ENCODE measurements around the gene CIC. TPM values are rescaled to one million over a fixed set of nuclear protein-coding genes. Genes with fewer than 3 reads are reported as not detected.
"Not testable (repeated sequence)": the region's sequence is repeated elsewhere in the genome, so short reads cannot be mapped to it uniquely, and the experiment has no call there.

Gene CIC
- total RNA-seq, 2 experiments from 2014 or later = 114 to 119 TPM

- H3K4me3 ChIP-seq (ENCODE audit: low read length) = no peak overlapping the region
- no peaks in the 10 kb centered on the region for H3K27me3 ChIP-seq (ENCODE audit: control insufficient read depth in 1 of 2, insufficient read depth in 2 of 2, low read length in 2 of 2)
- ATAC-seq (ENCODE audit: poor library complexity) (no peak), DNase-seq (no peak)
- intact Hi-C loops (cut with DNase I, micrococcal nuclease) = no loop called here
- H3K27ac ChIP-seq (ENCODE audit: low read depth in 1 of 2, low read length in 2 of 2) = no peak overlapping the region
- H3K36me3 ChIP-seq (ENCODE audit: insufficient read depth, low read length) = peaks cover 2% of the 10 kb centered on the region
- Mint-ChIP-seq H3K36me3 (ENCODE audit: low read depth) (no peaks in the 10 kb centered on the region), H3K9me3 (no peaks in the 10 kb centered on the region), H3K4me3 (no peak overlapping the region), H3K27me3 (no peaks in the 10 kb centered on the region), H3K4me1 (ENCODE audit: low read depth) (no peaks in the 10 kb centered on the region), H3K27ac (no peak overlapping the region)
- no peak for TF ChIP-seq CTCF (IDR thresholded peaks at IDR 0.05)
- POLR2A ChIA-PET = no interaction called here
- no peaks in the 10 kb centered on the region for H3K9me3 ChIP-seq (ENCODE audit: control insufficient read depth in 1 of 2, insufficient read depth in 1 of 2, low read length in 2 of 2)
- CTCF ChIA-PET = no interaction called here
- H3K4me1 ChIP-seq (ENCODE audit: insufficient read depth, low read length) = no peaks in the 10 kb centered on the region
These were observed 65.8 kb downstream of the CIC start for GRCh38 chr19:42334697-42335373.

GRCh38 chr19:42335374-42335936, 66.4 kb downstream of the CIC start:
- H3K27me3 ChIP-seq (ENCODE audit: control insufficient read depth in 1 of 2, insufficient read depth in 2 of 2, low read length in 2 of 2) = no peaks in the 10 kb centered on the region
- POLR2A ChIA-PET = no interaction called here
- no peak for ATAC-seq (ENCODE audit: poor library complexity)
- H3K9me3 Mint-ChIP-seq = no peaks in the 10 kb centered on the region
- H3K36me3 Mint-ChIP-seq (ENCODE audit: low read depth) = no peaks in the 10 kb centered on the region
- no peaks in the 10 kb centered on the region for H3K4me1 Mint-ChIP-seq (ENCODE audit: low read depth)
- intact Hi-C loops (cut with DNase I, micrococcal nuclease) = no loop called here
- no peaks in the 10 kb centered on the region for H3K9me3 ChIP-seq (ENCODE audit: control insufficient read depth in 1 of 2, insufficient read depth in 1 of 2, low read length in 2 of 2)
- H3K4me3 ChIP-seq (ENCODE audit: low read length) = no peak overlapping the region
- CTCF ChIA-PET = no interaction called here
- no peak overlapping the region for H3K27ac Mint-ChIP-seq
- H3K27me3 Mint-ChIP-seq = no peaks in the 10 kb centered on the region
- H3K36me3 ChIP-seq (ENCODE audit: insufficient read depth, low read length) = peaks cover 2% of the 10 kb centered on the region
- no peak for DNase-seq
- H3K27ac ChIP-seq (ENCODE audit: low read depth in 1 of 2, low read length in 2 of 2) = no peak overlapping the region
- no peak for TF ChIP-seq CTCF (IDR thresholded peaks at IDR 0.05)
- H3K4me1 ChIP-seq (ENCODE audit: insufficient read depth, low read length) = no peaks in the 10 kb centered on the region
- no peak overlapping the region for H3K4me3 Mint-ChIP-seq

GRCh38 chr19:42335971-42336370, 66.9 kb downstream of the CIC start:
- H3K4me1 Mint-ChIP-seq (ENCODE audit: low read depth) = no peaks in the 10 kb centered on the region
- Histone ChIP-seq H3K9me3 (ENCODE audit: control insufficient read depth in 1 of 2, insufficient read depth in 1 of 2, low read length in 2 of 2) (no peaks in the 10 kb centered on the region), H3K4me1 (ENCODE audit: insufficient read depth, low read length) (no peaks in the 10 kb centered on the region), H3K36me3 (ENCODE audit: insufficient read depth, low read length) (peaks cover 2% of the 10 kb centered on the region), H3K27ac (ENCODE audit: low read depth in 1 of 2, low read length in 2 of 2) (no peak overlapping the region), H3K27me3 (ENCODE audit: control insufficient read depth in 1 of 2, insufficient read depth in 2 of 2, low read length in 2 of 2) (no peaks in the 10 kb centered on the region), H3K4me3 (ENCODE audit: low read length) (no peak overlapping the region)
- H3K27ac Mint-ChIP-seq = no peak overlapping the region
- ATAC-seq (ENCODE audit: poor library complexity) (no peak), DNase-seq (no peak)
- CTCF ChIA-PET = no interaction called here
- no peaks in the 10 kb centered on the region for H3K9me3 Mint-ChIP-seq
- no peaks in the 10 kb centered on the region for H3K27me3 Mint-ChIP-seq
- no peak for TF ChIP-seq CTCF (IDR thresholded peaks at IDR 0.05)
- H3K4me3 Mint-ChIP-seq = no peak overlapping the region
- H3K36me3 Mint-ChIP-seq (ENCODE audit: low read depth) = no peaks in the 10 kb centered on the region
- intact Hi-C loops (cut with DNase I, micrococcal nuclease) = no loop called here
- POLR2A ChIA-PET = no interaction called here

- ATAC-seq (ENCODE audit: poor library complexity) = not testable (repeated sequence)
These were observed 70.2 kb downstream of the CIC start for GRCh38 chr19:42339126-42339860.

GRCh38 chr19:42339922-42340321, 70.9 kb downstream of the CIC start:
- H3K36me3 ChIP-seq (ENCODE audit: insufficient read depth, low read length); ATAC-seq (ENCODE audit: poor library complexity); H3K27ac Mint-ChIP-seq; H3K4me3 Mint-ChIP-seq; H3K9me3 Mint-ChIP-seq; POLR2A ChIA-PET; intact Hi-C loops (cut with DNase I, micrococcal nuclease); H3K9me3 ChIP-seq (ENCODE audit: control insufficient read depth in 1 of 2, insufficient read depth in 1 of 2, low read length in 2 of 2); CTCF ChIA-PET; H3K27me3 ChIP-seq (ENCODE audit: control insufficient read depth in 1 of 2, insufficient read depth in 2 of 2, low read length in 2 of 2); H3K27me3 Mint-ChIP-seq; H3K4me3 ChIP-seq (ENCODE audit: low read length); DNase-seq; H3K4me1 Mint-ChIP-seq (ENCODE audit: low read depth); H3K4me1 ChIP-seq (ENCODE audit: insufficient read depth, low read length); H3K27ac ChIP-seq (ENCODE audit: low read depth in 1 of 2, low read length in 2 of 2): not testable (repeated sequence)
- peaks cover 10% of the 10 kb centered on the region for H3K36me3 Mint-ChIP-seq (ENCODE audit: low read depth)

More at GRCh38 chr19:42339126-42339860, 70.2 kb downstream of the CIC start:
- H3K36me3 ChIP-seq (ENCODE audit: insufficient read depth, low read length); DNase-seq; H3K4me1 ChIP-seq (ENCODE audit: insufficient read depth, low read length); H3K4me3 ChIP-seq (ENCODE audit: low read length); intact Hi-C loops (cut with DNase I, micrococcal nuclease); CTCF ChIA-PET; H3K27ac Mint-ChIP-seq; POLR2A ChIA-PET; H3K9me3 ChIP-seq (ENCODE audit: control insufficient read depth in 1 of 2, insufficient read depth in 1 of 2, low read length in 2 of 2); H3K9me3 Mint-ChIP-seq; H3K4me3 Mint-ChIP-seq; H3K27me3 ChIP-seq (ENCODE audit: control insufficient read depth in 1 of 2, insufficient read depth in 2 of 2, low read length in 2 of 2); H3K27ac ChIP-seq (ENCODE audit: low read depth in 1 of 2, low read length in 2 of 2); H3K27me3 Mint-ChIP-seq; H3K4me1 Mint-ChIP-seq (ENCODE audit: low read depth): not testable (repeated sequence)
- H3K36me3 Mint-ChIP-seq (ENCODE audit: low read depth) = peaks cover 10% of the 10 kb centered on the region

Measured in CD4-positive, alpha-beta T cell (primary cell).